IPS-NIHi7 (cell line): ENCODE measurements around the gene CBY1.

Experiments
- DNase-seq: peaks from one replicate; pipeline ENCODE4 v3.0.0; 2012; ENCODE audit warnings: mixed read lengths; ENCODE audit errors: extremely low spot score

The CBY1 gene

GRCh38 chr22:38649841-38650522, 6.5 kb upstream of the CBY1 start:
- no peak for DNase-seq

DNA sequence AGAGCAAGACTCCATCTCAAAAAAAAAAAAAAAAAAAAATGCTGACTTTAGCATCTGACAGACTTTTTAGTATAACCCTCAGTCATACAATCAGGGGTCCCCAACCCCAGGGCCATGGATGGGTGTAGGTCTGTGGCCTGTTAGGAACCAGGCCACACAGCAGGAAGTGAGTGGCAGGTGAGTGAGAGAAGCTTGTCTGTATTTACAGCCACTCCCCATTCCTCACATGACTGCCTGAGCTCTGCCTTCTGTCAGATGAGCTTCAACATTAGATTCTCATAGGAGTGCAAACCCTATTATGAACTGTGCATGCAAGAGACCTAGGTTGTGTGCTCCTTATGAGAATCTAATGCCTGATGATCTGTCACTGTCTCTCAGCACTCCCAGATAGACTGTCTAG, 3.6 kb upstream of the CBY1 start:
- DNase-seq = no peak

- DNase-seq = no peak
Observed at GRCh38 chr22:38653741-38654140, 2.7 kb upstream of the CBY1 start.

DNA sequence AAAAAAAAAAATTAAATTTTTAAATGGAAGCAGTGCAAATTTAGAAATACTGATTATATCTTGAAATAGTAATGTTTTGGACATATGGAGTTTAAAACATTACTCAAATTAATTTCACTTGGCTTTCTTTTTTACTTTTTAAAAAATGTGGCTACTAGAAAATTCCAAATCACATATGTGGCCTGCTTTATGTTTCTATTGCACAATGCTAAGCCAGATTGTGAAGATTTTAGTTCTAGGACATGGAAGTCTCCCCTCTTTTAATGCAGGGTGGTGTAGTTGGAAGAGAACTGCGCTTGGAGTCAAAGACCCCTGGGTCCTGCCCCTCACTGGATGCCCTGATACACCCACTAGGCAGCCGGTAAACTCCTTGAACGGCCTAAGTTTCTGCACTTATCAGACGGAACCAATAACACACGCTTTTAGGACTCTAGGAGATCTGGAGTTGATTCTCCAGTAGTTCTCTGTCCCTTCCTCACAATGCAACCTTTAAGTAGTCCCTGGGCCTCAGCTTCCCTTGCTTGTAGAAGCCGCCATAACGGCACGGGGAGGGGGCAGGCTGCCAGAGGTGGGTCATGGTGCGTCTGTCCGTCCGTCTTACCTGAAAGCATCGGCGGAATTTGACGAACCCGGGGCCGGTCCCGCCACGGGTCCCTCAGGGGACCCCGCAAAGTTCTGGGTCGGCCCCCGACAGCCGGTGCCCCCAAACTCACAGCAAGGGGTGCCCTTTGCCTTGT, 751 bp upstream of the CBY1 start:
- no peak for DNase-seq

DNA sequence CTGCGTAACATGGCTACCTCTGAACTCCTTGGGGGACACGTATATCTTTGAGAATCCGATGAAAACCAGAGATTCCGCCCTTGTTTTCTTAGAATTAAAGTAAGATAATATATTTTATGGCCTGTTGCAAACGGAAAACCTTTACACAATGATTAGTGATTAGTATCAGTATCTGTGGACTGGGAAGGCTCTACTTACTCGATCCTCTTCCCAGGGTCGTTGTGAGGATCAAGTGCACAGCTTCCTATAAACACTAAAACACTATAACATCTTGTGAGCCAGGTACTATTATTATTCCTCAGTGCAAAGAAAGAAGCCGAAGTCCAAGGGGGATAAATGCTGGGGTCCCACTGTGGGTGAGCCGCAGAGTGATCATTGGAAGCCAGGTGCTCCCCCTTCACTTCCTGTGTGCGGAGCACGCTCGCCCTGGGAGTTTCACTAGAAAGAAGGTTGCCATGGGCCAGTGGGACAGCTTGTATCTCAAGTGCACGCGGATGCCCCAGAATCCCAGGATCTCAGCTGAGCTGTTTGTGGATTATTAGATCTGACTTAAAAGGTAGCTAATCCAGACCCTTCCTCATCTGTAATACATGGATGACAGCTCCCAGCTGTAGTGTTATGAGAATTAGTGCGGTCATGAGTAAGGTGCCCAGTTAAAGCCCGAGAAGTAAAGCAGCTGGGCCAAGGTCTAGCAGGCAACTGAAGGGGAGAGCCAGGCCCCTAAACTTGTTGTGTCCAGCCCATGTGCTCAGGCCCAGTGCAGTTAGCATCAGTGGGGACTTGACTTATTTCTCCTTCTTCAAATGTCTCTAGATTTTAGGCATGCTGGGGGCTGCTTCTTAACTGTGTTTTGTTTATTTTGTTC, 839 bp downstream of the CBY1 start:
- peak; percentile 39 for DNase-seq

DNA sequence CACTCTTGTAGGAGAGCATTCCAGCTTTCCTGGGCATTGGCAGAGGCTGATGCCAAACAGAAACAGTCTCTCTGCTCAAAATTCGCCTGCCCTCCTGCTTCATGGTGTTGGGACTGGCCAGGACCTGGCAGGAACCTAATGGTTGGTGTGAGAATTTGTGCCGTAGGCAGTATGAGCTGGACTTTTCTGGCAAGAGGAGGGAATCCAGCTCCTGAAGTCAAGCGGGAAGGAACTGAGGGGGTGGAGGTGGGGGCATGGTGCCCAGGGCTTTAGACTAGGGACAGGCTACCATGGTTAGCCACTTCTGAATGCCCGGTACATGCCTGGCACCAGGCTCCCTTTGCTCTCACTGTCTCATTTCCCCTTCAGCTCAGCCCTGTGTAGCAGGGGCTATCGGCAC, 18.4 kb downstream of the CBY1 start:
- no peak for DNase-seq

GRCh38 chr22:38675833-38676232, 19.4 kb downstream of the CBY1 start:
- DNase-seq = no peak

- peak; percentile 98 for DNase-seq
Observed at GRCh38 chr22:38681582-38682335, 25.3 kb downstream of the CBY1 start, which contains the start of gene TOMM22. Gene TOMM22, plus strand, starts transcription at chr22:38681957. Its CDS starts 22 bp downstream, at chr22:38681979.

DNA sequence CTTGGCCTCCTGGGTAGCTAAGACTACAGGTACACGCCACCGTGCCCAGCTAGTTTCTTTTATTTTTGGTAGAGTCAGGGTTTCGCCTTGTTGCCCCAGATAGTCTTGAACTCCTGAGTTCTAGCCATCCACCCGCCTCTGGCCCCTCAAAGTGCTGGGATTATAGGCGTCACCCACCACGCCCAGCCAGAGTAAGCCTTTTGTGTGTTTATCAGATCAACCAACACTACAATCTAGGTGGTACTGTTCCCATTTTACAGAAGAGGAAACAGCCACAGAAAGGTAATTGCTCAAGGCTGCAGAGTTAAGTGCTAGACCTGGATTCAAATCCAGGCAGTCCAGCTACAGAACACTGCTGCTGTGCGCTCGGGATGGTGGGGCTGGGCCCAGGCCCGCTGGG, 28.5 kb downstream of the CBY1 start:
- no peak for DNase-seq

- DNase-seq = no peak
Observed at GRCh38 chr22:38685761-38686160, 29.3 kb downstream of the CBY1 start.

DNA sequence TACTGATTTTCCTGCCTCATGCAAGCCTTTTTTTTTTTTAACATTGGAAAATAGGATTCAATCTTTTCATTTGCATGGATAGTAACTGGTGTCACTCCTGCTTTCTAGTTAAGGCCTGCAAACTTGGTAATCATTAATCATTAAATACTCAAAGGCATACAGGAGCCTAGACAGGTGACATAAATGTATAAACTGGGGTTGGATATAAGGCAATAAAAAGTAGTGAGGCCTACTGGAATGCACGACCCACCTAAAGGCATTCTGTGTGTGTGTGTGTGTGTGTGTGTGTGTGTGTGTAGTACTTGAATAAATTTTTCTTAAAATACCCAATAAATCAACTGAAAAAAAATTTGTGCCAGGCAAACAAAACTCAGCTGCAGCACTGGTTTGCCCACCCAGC, 33.2 kb downstream of the CBY1 start:
- no peak for DNase-seq

- DNase-seq = no peak
Observed at GRCh38 chr22:38694049-38694448, 37.6 kb downstream of the CBY1 start.

DNA sequence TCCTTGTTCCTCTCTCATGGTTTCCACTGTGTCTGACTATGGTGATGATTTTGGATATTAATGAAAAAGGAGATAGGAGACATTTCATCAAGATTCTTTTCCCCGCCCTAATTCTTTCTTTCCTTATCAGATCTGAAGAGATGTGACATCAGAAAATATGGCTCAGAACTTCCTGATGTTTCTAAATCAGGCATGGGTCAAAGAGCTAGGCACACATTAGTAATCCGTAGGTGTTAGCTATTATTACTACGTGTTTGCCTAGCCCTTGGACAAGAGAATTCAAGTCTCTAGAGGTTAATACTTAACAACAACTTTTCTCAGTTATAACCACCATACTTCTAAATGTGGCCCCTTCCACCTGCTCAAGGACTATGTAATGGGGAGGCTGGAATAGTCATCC, 38.5 kb downstream of the CBY1 start:
- no peak for DNase-seq

DNA sequence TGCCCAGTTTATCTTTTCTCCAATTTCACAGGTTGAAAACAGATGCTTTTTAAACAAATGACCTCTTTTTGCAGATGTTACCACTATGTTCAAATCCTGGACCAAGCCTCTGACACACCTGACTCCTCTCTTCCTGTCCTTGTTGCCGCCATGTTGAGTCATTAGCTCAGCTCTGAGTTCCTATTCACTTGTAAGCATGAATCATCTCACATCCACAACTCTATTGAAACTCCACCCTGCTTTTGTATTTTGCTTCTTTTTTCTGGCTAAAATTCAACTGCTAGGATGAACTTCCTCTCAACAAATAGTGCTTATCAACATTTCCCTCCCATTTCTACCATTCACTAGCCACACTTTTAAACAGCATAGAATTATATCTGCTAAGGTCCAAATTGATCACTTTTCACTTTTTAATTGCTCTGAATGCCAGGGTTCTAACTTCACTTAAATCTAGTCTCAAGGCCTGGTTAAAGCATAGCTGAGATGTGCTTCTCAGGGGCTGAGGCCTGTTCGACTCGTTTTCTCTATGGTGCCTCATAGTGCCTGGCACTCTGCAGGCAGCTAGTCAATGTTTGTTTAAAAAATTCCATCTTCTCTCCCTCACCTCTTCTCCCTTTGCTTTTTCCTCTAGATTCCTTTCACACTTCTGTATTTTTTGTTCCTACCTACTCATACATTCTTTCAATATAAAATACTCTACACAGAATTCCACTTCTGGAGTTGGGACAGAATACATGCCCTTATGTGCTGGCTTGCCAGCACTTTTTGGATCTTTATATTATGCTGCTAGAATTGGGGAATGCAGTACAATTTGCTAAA, 40.4 kb downstream of the CBY1 start:
- DNase-seq = no peak

- no peak for DNase-seq
Observed at GRCh38 chr22:38697425-38698089, 41.1 kb downstream of the CBY1 start.

DNA sequence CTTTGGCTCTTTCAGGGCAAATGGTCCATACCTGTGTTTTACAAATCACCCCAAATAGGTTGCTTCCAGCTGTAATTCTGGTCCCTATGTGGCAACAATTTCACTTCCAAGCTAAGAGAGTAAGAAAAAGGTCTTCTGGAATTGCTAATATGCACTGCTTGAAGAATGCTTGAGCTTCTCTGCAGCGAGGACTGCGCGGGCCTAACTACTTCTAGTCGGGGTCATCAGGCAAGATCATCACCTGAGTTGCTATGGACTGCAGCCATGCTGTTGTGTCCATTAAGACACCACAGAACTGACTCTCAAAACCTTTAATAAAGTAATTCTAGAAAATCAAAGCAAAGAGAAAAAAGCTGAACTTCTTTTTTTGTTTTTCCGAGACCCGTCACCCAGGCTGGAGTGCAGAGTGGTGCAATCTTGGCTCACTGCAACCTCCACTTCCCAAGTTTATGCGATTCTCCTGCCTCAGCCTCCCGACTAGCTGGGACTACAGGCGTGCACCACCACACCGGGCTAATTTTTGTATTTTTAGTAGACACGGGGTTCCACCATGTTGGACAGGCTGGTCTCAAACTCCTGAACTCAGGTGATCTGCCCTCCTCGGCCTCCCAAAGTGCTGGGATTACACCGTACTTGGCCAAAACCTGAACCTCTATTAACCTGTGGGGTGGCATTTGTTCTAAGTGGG, 42.1 kb downstream of the CBY1 start:
- DNase-seq = no peak

- DNase-seq = no peak
Observed at GRCh38 chr22:38699143-38699542, 42.7 kb downstream of the CBY1 start.

DNA sequence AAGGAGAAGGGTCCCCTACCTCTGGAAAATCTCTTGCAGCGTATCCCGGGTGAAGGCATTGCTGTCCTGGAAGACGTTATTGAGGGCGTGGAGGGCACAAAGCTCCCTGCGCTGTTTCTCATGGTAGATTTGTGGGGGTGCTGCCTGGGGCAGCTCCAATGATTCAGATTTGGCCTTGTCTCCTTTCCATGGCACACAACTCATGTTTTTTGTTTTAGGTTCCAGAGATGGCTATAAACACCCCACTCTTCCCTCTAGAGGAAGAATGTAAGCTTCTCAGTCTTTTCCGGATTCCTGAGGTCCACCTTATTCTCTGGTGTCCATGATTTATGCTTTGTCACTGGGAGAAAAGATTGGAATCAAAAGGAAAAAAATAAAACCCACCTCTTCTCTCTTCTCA, 43.3 kb downstream of the CBY1 start:
- no peak for DNase-seq

DNA sequence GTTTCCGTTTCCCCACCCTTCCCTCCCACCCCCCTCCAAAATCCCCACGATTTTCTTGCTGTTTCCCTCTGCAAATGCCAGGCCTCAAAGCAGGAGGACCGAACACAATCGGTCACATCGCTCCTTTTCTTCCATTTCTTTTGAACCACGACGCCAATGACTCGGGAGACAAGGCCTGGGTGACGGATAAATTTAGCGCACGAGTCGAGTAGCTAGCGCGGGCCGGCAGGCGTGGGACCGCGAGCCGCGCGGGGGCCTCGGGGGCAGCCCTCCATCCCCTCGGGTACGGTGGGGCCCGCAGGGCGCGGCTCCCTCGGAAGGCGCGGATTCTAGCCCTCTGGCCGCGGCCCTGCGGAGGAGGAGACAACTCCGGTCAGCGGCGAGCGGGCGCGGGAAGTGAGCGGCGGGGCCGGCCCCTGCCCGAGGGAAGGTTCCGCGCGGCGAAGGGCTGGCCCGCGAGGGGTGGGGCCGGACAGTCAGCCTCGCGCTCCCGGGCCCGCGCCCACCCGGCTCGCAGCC, 43.9 kb downstream of the CBY1 start:
- DNase-seq = peak; percentile 80
